Peyer's patch (tissue), 4 donors: ENCODE data around the gene ASPSCR1. TPM values are rescaled to one million over a fixed set of nuclear protein-coding genes. Genes with fewer than 3 reads are reported as not detected.

Source experiments
- DNase-seq, 3 donors: peaks; one replicate each; pipeline ENCODE4 v3.0.0-alpha.2; 2017 to 2019
- H3K27ac ChIP-seq, 4 donors: fragments of 200-600 bp; sonication (generic); one replicate each; pipeline ENCODE4 v1.5.1; 2016 to 2019
- H3K27me3 ChIP-seq, 2 donors: fragments of 200-600 bp; sonication (generic); one replicate each; pipeline ENCODE4 v1.5.1; 2019
- H3K36me3 ChIP-seq, 3 donors: fragments of 200-600 bp; sonication (generic); one replicate each; pipeline ENCODE4 v1.5.1; 2016 to 2019
- H3K4me1 ChIP-seq, 4 donors: fragments of 200-600 bp; sonication (generic); one replicate each; pipeline ENCODE4 v1.5.1; 2016 to 2019
- H3K4me3 ChIP-seq, 4 donors: fragments of 200-600 bp; sonication (generic); 1 replicate in 3 of 4; 2 replicates in 1 of 4; pipeline ENCODE4 v1.5.1; 2016 to 2019; ENCODE audit warnings: mild to moderate bottlenecking in 1 of 4
- H3K9me3 ChIP-seq, 4 donors: fragments of 200-600 bp; sonication (generic); one replicate each; pipeline ENCODE4 v1.5.1; 2016 to 2019; ENCODE audit warnings: mild to moderate bottlenecking in 1 of 4
- POLR2A ChIP-seq, 2 donors: fragments of 450-650 bp; IDR thresholded peaks; one replicate each; pipeline ENCODE4 v1.5.1; 2017; ENCODE audit warnings: antibody characterized with exemption in 2 of 2, mild to moderate bottlenecking in 2 of 2, moderate library complexity in 2 of 2
- total RNA-seq, 4 donors: library from RNA; depleted of rRNA; stranded (reverse); fragments of >200 nt; gene quantifications; one replicate each; pipeline ENCODE4 v1.1.0, GENCODE V29; 2016
- TF ChIP-seq, protein P1 (sequence below), 6 experiments: fragments of 450-650 bp in 4 of 6; fragments of 200-600 bp in 2 of 6; sonication (generic) in 1 of 6; IDR thresholded peaks; one replicate each; pipeline ENCODE4 v1.5.1; 2017 to 2019; ENCODE audit warnings: antibody characterized with exemption in 6 of 6, mild to moderate bottlenecking in 3 of 6, moderate library complexity in 1 of 6

The ASPSCR1 gene
- total RNA-seq, 4 donors from 2014 or later: 31.6 to 70.1 (median 49.9) TPM

- no peak for DNase-seq
- Histone ChIP-seq H3K4me1 (peaks cover 0 to 23% (median 2%) of the 10 kb centered on the region in 4 donors), H3K36me3 (peaks cover 0 to 16% (median 0%) of the 10 kb centered on the region in 3 donors), H3K27me3 (no peaks in the 10 kb centered on the region), H3K27ac (peak overlapping the region in 3 of 4 donors; percentile 25 to 66 (median 47)), H3K4me3 (no peak overlapping the region), H3K9me3 (no peaks in the 10 kb centered on the region)
- no peak for TF ChIP-seq POLR2A (IDR thresholded peaks at IDR 0.05)
- TF ChIP-seq, protein P1, sequence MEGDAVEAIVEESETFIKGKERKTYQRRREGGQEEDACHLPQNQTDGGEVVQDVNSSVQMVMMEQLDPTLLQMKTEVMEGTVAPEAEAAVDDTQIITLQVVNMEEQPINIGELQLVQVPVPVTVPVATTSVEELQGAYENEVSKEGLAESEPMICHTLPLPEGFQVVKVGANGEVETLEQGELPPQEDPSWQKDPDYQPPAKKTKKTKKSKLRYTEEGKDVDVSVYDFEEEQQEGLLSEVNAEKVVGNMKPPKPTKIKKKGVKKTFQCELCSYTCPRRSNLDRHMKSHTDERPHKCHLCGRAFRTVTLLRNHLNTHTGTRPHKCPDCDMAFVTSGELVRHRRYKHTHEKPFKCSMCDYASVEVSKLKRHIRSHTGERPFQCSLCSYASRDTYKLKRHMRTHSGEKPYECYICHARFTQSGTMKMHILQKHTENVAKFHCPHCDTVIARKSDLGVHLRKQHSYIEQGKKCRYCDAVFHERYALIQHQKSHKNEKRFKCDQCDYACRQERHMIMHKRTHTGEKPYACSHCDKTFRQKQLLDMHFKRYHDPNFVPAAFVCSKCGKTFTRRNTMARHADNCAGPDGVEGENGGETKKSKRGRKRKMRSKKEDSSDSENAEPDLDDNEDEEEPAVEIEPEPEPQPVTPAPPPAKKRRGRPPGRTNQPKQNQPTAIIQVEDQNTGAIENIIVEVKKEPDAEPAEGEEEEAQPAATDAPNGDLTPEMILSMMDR (IDR thresholded peaks at IDR 0.05): no peak
Measured at GRCh38 chr17:81990836-81991683, 13.6 kb downstream of the ASPSCR1 start.

- Histone ChIP-seq H3K4me1 (peaks cover 0 to 23% (median 2%) of the 10 kb centered on the region in 4 donors), H3K4me3 (peak overlapping the region in 2 of 4 donors; percentile 10 to 21), H3K36me3 (peaks cover 0 to 12% (median 0%) of the 10 kb centered on the region in 3 donors), H3K27ac (peak overlapping the region in 3 of 4 donors; percentile 25 to 66 (median 47)), H3K27me3 (no peaks in the 10 kb centered on the region), H3K9me3 (no peaks in the 10 kb centered on the region)
- TF ChIP-seq, protein P1 (IDR thresholded peaks at IDR 0.05): peak in 1 of 6 experiments; percentile 3
- peak in 1 of 2 donors; percentile 50 for TF ChIP-seq POLR2A (IDR thresholded peaks at IDR 0.05)
- peak in 2 of 3 donors; percentile 89 to 93 for DNase-seq
Measured at GRCh38 chr17:81991684-81992305, 14.4 kb downstream of the ASPSCR1 start.

GRCh38 chr17:81992306-81993102, 15.1 kb downstream of the ASPSCR1 start:
- Histone ChIP-seq H3K36me3 (peaks cover 0 to 7% (median 0%) of the 10 kb centered on the region in 3 donors), H3K27me3 (no peaks in the 10 kb centered on the region), H3K4me1 (peaks cover 0 to 23% (median 2%) of the 10 kb centered on the region in 4 donors), H3K27ac (peak overlapping the region in 2 of 4 donors; percentile 25 to 66), H3K4me3 (peak overlapping the region in 2 of 4 donors; percentile 10 to 21), H3K9me3 (no peaks in the 10 kb centered on the region)
- DNase-seq: no peak
- TF ChIP-seq, protein P1 (IDR thresholded peaks at IDR 0.05): no peak
- no peak for TF ChIP-seq POLR2A (IDR thresholded peaks at IDR 0.05)

DNA sequence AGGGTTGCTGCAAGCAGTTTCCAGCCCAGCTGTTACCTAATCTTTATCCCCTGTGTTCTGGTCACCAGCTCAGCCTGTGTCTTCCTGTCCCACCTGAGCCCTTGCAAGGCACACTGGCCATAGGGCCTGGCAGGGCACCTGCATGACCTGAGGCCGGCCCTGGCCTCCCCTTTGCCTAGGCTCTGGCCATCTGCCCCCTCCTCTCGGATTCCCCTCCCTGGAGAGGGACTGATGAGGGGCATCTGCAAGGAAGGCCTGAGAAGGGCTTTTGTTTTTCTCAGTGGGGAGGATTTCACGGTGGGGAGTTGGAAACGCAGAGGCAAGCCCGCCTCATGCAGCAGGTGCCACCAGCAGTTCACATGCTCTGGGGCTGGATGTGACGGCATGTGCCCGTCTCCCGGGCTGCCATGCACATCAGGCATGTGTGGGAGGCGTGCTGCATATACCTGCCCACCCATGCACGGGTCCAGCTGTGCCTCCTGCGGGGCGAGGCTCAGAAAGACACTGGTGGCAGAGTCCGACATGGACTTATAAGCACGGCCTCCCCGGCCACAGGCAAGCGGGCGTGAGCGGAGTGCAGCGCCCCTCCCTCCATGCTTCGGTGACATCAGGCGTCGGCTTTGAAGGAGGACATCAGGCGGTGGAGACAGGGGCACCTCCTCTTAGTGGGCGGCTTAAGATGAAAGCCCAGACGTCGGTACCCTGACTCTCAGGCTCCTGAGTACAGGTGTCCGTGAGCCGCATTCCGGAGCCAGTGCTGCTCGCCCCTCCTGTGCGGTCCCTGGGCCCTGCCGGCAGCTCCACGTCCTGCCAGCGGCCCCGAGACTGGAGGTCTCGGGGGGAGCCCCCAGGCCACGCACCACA, 16.5 kb downstream of the ASPSCR1 start:
- peaks cover 0 to 23% (median 2%) of the 10 kb centered on the region in 4 donors for H3K4me1 ChIP-seq
- DNase-seq: no peak
- H3K4me3 ChIP-seq: no peak overlapping the region
- H3K9me3 ChIP-seq: no peaks in the 10 kb centered on the region
- peaks cover 0 to 5% (median 0%) of the 10 kb centered on the region in 3 donors for H3K36me3 ChIP-seq
- H3K27me3 ChIP-seq: no peaks in the 10 kb centered on the region
- no peak for TF ChIP-seq POLR2A (IDR thresholded peaks at IDR 0.05)
- TF ChIP-seq, protein P1 (IDR thresholded peaks at IDR 0.05): no peak
- H3K27ac ChIP-seq: no peak overlapping the region
